GM19240 (cell line): ENCODE data around the gene ZDHHC24.
"Not testable (repeated sequence)": the region's sequence is repeated elsewhere in the genome, so short reads cannot be mapped to it uniquely, and the experiment has no call there.

Experiments used
- DNase-seq: peaks from one replicate; pipeline ENCODE4 v3.0.0; 2011; ENCODE audit warnings: low spot score; ENCODE audit not compliant: insufficient read length

Gene ZDHHC24

GRCh38 chr11:66545701-66546367 lies at the start of gene ZDHHC24:
Gene ZDHHC24 (minus strand): TSS chr11:66546048. CDS start chr11:66546003, 45 bp downstream.
- peak; percentile 96 for DNase-seq

GRCh38 chr11:66595245-66595904 lies 49.5 kb upstream of the ZDHHC24 start:
- no peak for DNase-seq

GRCh38 chr11:66593650-66594049 lies 47.8 kb upstream of the ZDHHC24 start:
- DNase-seq, result no peak

- DNase-seq, result no peak
Observed at GRCh38 chr11:66593303-66593635, 47.4 kb upstream of the ZDHHC24 start.

- peak; percentile 100 for DNase-seq
Observed at GRCh38 chr11:66592457-66593302, 46.8 kb upstream of the ZDHHC24 start, which contains the start of the genes CCDC87 and CCS. Gene CCDC87 (minus strand): TSS chr11:66593063. CDS start chr11:66593015, 48 bp downstream. Gene CCS (plus strand): TSS chr11:66593185. CDS start chr11:66593262, 77 bp downstream.

- DNase-seq, result no peak
Observed at GRCh38 chr11:66591175-66591574, 45.3 kb upstream of the ZDHHC24 start.

GRCh38 chr11:66589996-66590675 lies 44.3 kb upstream of the ZDHHC24 start:
- no peak for DNase-seq

GRCh38 chr11:66589315-66589714 lies 43.5 kb upstream of the ZDHHC24 start:
- DNase-seq, result not testable (repeated sequence)

GRCh38 chr11:66586136-66586535 lies 40.3 kb upstream of the ZDHHC24 start:
- no peak for DNase-seq

GRCh38 chr11:66585447-66585846 lies 39.6 kb upstream of the ZDHHC24 start:
- not testable (repeated sequence) for DNase-seq

- not testable (repeated sequence) for DNase-seq
Observed at GRCh38 chr11:66582565-66583147, 36.8 kb upstream of the ZDHHC24 start.

- no peak for DNase-seq
Observed at GRCh38 chr11:66581261-66581660, 35.4 kb upstream of the ZDHHC24 start.

GRCh38 chr11:66580803-66581202 lies 35.0 kb upstream of the ZDHHC24 start:
- DNase-seq, result no peak

GRCh38 chr11:66579017-66579606 lies 33.3 kb upstream of the ZDHHC24 start:
- peak; percentile 83 for DNase-seq

GRCh38 chr11:66570850-66571180 lies 25.0 kb upstream of the ZDHHC24 start:
- no peak for DNase-seq

- DNase-seq, result no peak
Observed at GRCh38 chr11:66570079-66570849, 24.4 kb upstream of the ZDHHC24 start.

- no peak for DNase-seq
Observed at GRCh38 chr11:66569076-66569475, 23.2 kb upstream of the ZDHHC24 start.

GRCh38 chr11:66568124-66568916 lies 22.5 kb upstream of the ZDHHC24 start, which contains the start of gene CTSF:
Gene CTSF (minus strand): TSS chr11:66568606. CDS start chr11:66568486, 120 bp downstream.
- peak; percentile 81 for DNase-seq

- DNase-seq, result no peak
Observed at GRCh38 chr11:66567787-66568123, 21.9 kb upstream of the ZDHHC24 start.
